PFSK-1 (cell line): Measurements from ENCODE around the gene SLC17A2.

ENCODE experiments used
- FOXP2 ChIP-seq: optimal IDR thresholded peaks from 2 replicates; pipeline ENCODE3; 2011; ENCODE audit warnings: borderline replicate concordance, control low read depth, inconsistent platforms; ENCODE audit not compliant: insufficient read depth; ENCODE audit errors: extremely low read length, extremely low read depth
- POLR2AphosphoS5 ChIP-seq: IDR thresholded peaks from 2 replicates; pipeline ENCODE4 v1.6.1; 2012; ENCODE audit warnings: low read depth, mild to moderate bottlenecking, control low read depth, low read length, moderate library complexity
- REST ChIP-seq, 2 experiments: IDR thresholded peaks; 2 replicates each; pipeline versions ENCODE4 v1.6.1 to v1.8.0; 2011 to 2012; ENCODE audit warnings: low read depth in 2 of 2, low read length in 2 of 2, control low read depth in 1 of 2, inconsistent platforms in 1 of 2, mild to moderate bottlenecking in 1 of 2, moderate library complexity in 1 of 2; ENCODE audit not compliant: insufficient read depth in 1 of 2
- SIN3A ChIP-seq: IDR thresholded peaks from 2 replicates; pipeline ENCODE4 v1.6.1; 2012; ENCODE audit warnings: mild to moderate bottlenecking, low read length, moderate library complexity, borderline replicate concordance; ENCODE audit not compliant: insufficient read depth
- TAF1 ChIP-seq: IDR thresholded peaks from 2 replicates; pipeline ENCODE4 v1.6.1; 2012; ENCODE audit warnings: low read length, control low read depth, borderline replicate concordance; ENCODE audit not compliant: insufficient read depth

SLC17A2 gene

GRCh38 chr6:25927178-25927577 is 3.3 kb downstream of the SLC17A2 start:
- no peak for TF ChIP-seq POLR2AphosphoS5
- no peak for TF ChIP-seq TAF1
- no peak for TF ChIP-seq SIN3A
- TF ChIP-seq REST (IDR thresholded peaks at IDR 0.05; ENCODE audit: insufficient read depth in 1 of 2, low read depth in 2 of 2, low read length in 2 of 2): no peak
- no peak for TF ChIP-seq FOXP2

- no peak for TF ChIP-seq FOXP2
- TF ChIP-seq REST (IDR thresholded peaks at IDR 0.05; ENCODE audit: insufficient read depth in 1 of 2, low read depth in 2 of 2, low read length in 2 of 2): no peak
- no peak for TF ChIP-seq SIN3A
- TF ChIP-seq POLR2AphosphoS5: no peak
- no peak for TF ChIP-seq TAF1
Measured at GRCh38 chr6:25925876-25926275, 4.6 kb downstream of the SLC17A2 start.

- TF ChIP-seq FOXP2: no peak
Measured at GRCh38 chr6:25922301-25922700, 8.2 kb downstream of the SLC17A2 start.

- TF ChIP-seq FOXP2: no peak
- TF ChIP-seq POLR2AphosphoS5: no peak
- TF ChIP-seq REST (IDR thresholded peaks at IDR 0.05; ENCODE audit: insufficient read depth in 1 of 2, low read depth in 2 of 2, low read length in 2 of 2): no peak
- no peak for TF ChIP-seq SIN3A
- no peak for TF ChIP-seq TAF1
Measured at GRCh38 chr6:25921525-25922203, 8.8 kb downstream of the SLC17A2 start.

GRCh38 chr6:25919657-25920056 is 10.8 kb downstream of the SLC17A2 start:
- TF ChIP-seq SIN3A: no peak
- TF ChIP-seq FOXP2: no peak
- no peak for TF ChIP-seq REST (IDR thresholded peaks at IDR 0.05; ENCODE audit: insufficient read depth in 1 of 2, low read depth in 2 of 2, low read length in 2 of 2)
- no peak for TF ChIP-seq TAF1
- TF ChIP-seq POLR2AphosphoS5: no peak
